Neural progenitor cell (in vitro differentiated cells): ENCODE data around the gene GRIK1. TPM values are rescaled to one million over a fixed set of nuclear protein-coding genes. Genes with fewer than 3 reads are reported as not detected.

Experiments used
- DNase-seq: peaks from one replicate; pipeline ENCODE4 v3.0.0-alpha.2; 2016; ENCODE audit warnings: low spot score
- H2AFZ ChIP-seq: fragments of 200-600 bp; sonication (generic); replicated peaks from 2 replicates; pipeline ENCODE4 v1.6.1; 2016; ENCODE audit warnings: antibody characterized with exemption
- H3F3A ChIP-seq: fragments of 200-600 bp; sonication (generic); 2 replicates; pipeline ENCODE4 v1.6.1; 2016; ENCODE audit warnings: antibody characterized with exemption, low read depth
- H3K27ac ChIP-seq: fragments of 200-600 bp; sonication (generic); 2 replicates; pipeline ENCODE4 v1.5.1; 2016; ENCODE audit warnings: mild to moderate bottlenecking
- H3K27me3 ChIP-seq: fragments of 200-600 bp; sonication (generic); 2 replicates; pipeline ENCODE4 v1.6.1; 2016; ENCODE audit warnings: mild to moderate bottlenecking, moderate library complexity
- H3K36me3 ChIP-seq: fragments of 200-600 bp; sonication (generic); 2 replicates; pipeline ENCODE4 v1.5.1; 2016
- H3K4me1 ChIP-seq: fragments of 200-600 bp; sonication (generic); 2 replicates; pipeline ENCODE4 v1.6.1; 2016; ENCODE audit warnings: mixed run types
- H3K4me2 ChIP-seq: fragments of 200-600 bp; sonication (generic); 2 replicates; pipeline ENCODE4 v1.6.1; 2016
- H3K4me3 ChIP-seq: fragments of 200-600 bp; sonication (generic); 2 replicates; pipeline ENCODE4 v1.5.1; 2016
- H3K79me2 ChIP-seq: fragments of 200-600 bp; sonication (generic); 2 replicates; pipeline ENCODE4 v1.6.1; 2016; ENCODE audit warnings: low read depth
- H3K9ac ChIP-seq: fragments of 200-600 bp; sonication (generic); 2 replicates; pipeline ENCODE4 v1.6.1; 2016
- H3K9me3 ChIP-seq: fragments of 200-600 bp; sonication (generic); 2 replicates; pipeline ENCODE4 v1.5.1; 2016; ENCODE audit warnings: low read depth
- H4K20me1 ChIP-seq: fragments of 200-600 bp; sonication (generic); 2 replicates; pipeline ENCODE4 v1.6.1; 2016; ENCODE audit warnings: low read depth
- H3K27ac Mint-ChIP-seq: 3 replicates; pipeline ENCODE4 v1.8.0; 2021; ENCODE audit warnings: mixed read lengths
- H3K27me3 Mint-ChIP-seq: 2 replicates; pipeline ENCODE4 v1.8.0; 2022; ENCODE audit warnings: low read depth, mild to moderate bottlenecking, inconsistent platforms, moderate library complexity, mixed read lengths; ENCODE audit not compliant: insufficient read depth
- H3K36me3 Mint-ChIP-seq: 3 replicates; pipeline ENCODE4 v1.8.0; 2021; ENCODE audit warnings: mixed read lengths
- H3K4me1 Mint-ChIP-seq: 3 replicates; pipeline ENCODE4 v1.8.0; 2021; ENCODE audit warnings: mixed read lengths
- H3K4me3 Mint-ChIP-seq: 3 replicates; pipeline ENCODE4 v1.8.0; 2021; ENCODE audit warnings: mild to moderate bottlenecking, moderate library complexity, mixed read lengths
- H3K9me3 Mint-ChIP-seq: 3 replicates; pipeline ENCODE4 v1.8.0; 2020; ENCODE audit warnings: mixed read lengths
- EZH2 ChIP-seq: fragments of 200-600 bp; sonication (generic); IDR thresholded peaks from 2 replicates; pipeline ENCODE4 v1.6.1; 2017; ENCODE audit warnings: antibody characterized with exemption, mild to moderate bottlenecking, moderate library complexity
- EZH2phosphoT487 ChIP-seq: fragments of 200-600 bp; sonication (generic); IDR thresholded peaks from 2 replicates; pipeline ENCODE4 v1.6.1; 2017; ENCODE audit warnings: antibody characterized with exemption
- total RNA-seq: library from RNA; depleted of rRNA; stranded (reverse); fragments of >200 nt; gene quantifications from 2 replicates; pipeline ENCODE4 v1.2.3, GENCODE V29; 2015; ENCODE audit warnings: low replicate concordance
- TF ChIP-seq, protein P1 (sequence below): fragments of 200-600 bp; sonication (generic); IDR thresholded peaks from 2 replicates; pipeline ENCODE4 v1.5.1; 2017; ENCODE audit warnings: antibody characterized with exemption, mild to moderate bottlenecking

GRIK1 gene
- total RNA-seq, 1 donor from 2014 or later: 1.6 TPM

DNA sequence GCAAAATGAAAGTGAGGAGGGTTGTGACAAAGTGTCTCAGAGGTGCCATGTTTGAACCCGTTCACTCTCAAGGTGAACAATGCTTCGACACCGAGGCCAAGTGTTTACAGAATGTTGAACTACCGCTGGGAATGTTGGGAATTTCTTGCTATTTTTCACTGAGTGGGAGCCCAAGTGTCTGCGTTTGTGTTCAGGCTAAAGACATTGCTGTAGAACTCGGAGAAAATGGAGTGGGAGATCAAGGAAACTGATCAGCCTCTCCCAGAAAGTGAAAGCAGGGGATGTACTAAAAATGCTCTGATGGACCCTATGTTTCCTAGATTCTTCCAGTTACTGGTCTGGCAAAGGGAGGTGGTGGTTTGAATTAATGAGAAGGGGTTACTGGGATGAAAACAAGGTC, 433.6 kb downstream of the GRIK1 start:
- Histone ChIP-seq H3K27ac (no peak overlapping the region), H3K4me3 (no peak overlapping the region), H3K36me3 (no peaks in the 10 kb centered on the region), H3K79me2 (no peaks in the 10 kb centered on the region), H3F3A (no peaks in the 10 kb centered on the region), H3K4me2 (no peak overlapping the region), H2AFZ (no peak overlapping the region), H3K9me3 (no peaks in the 10 kb centered on the region), H4K20me1 (no peaks in the 10 kb centered on the region), H3K9ac (no peak overlapping the region), H3K4me1 (no peaks in the 10 kb centered on the region), H3K27me3 (no peaks in the 10 kb centered on the region)
- H3K4me1 Mint-ChIP-seq: peaks cover 17% of the 10 kb centered on the region
- DNase-seq: no peak
- no peak overlapping the region for H3K4me3 Mint-ChIP-seq
- no peak overlapping the region for H3K27ac Mint-ChIP-seq
- H3K27me3 Mint-ChIP-seq: peaks cover 5% of the 10 kb centered on the region
- no peak for TF ChIP-seq EZH2
- TF ChIP-seq, protein P1, sequence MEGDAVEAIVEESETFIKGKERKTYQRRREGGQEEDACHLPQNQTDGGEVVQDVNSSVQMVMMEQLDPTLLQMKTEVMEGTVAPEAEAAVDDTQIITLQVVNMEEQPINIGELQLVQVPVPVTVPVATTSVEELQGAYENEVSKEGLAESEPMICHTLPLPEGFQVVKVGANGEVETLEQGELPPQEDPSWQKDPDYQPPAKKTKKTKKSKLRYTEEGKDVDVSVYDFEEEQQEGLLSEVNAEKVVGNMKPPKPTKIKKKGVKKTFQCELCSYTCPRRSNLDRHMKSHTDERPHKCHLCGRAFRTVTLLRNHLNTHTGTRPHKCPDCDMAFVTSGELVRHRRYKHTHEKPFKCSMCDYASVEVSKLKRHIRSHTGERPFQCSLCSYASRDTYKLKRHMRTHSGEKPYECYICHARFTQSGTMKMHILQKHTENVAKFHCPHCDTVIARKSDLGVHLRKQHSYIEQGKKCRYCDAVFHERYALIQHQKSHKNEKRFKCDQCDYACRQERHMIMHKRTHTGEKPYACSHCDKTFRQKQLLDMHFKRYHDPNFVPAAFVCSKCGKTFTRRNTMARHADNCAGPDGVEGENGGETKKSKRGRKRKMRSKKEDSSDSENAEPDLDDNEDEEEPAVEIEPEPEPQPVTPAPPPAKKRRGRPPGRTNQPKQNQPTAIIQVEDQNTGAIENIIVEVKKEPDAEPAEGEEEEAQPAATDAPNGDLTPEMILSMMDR: no peak
- H3K9me3 Mint-ChIP-seq: peaks cover 2% of the 10 kb centered on the region
- H3K36me3 Mint-ChIP-seq: no peaks in the 10 kb centered on the region

DNA sequence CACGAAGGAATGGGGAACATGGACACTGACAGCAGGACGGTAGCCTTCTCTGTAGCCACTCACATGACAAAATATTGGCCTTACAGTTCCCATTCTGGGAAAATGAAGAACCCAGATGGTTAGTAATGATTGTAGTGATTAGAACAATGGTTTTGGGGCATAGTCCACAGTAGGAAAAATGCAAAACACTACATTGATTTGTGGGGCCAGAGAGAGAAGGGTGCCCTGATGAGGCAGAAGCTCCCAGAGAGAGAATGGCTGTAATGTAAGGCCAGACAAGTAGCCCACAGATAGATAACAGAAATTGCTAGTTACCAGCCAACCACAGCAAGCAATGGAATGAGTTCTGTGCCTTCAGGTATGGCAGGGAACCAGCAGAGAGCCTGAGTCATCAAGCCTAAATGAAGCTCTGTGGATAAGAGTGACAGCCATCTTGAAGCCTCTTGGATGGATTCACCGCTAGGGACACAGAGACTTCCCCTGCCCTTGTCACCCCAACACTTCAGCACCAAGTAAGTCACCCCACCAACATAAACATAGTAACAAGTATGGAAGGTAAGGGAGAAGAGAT, 435.0 kb downstream of the GRIK1 start:
- Histone ChIP-seq H3K36me3 (no peaks in the 10 kb centered on the region), H3K79me2 (no peaks in the 10 kb centered on the region), H3K9me3 (no peaks in the 10 kb centered on the region), H3K9ac (no peak overlapping the region), H4K20me1 (no peaks in the 10 kb centered on the region), H3F3A (no peaks in the 10 kb centered on the region), H3K4me2 (no peak overlapping the region), H3K27me3 (no peaks in the 10 kb centered on the region), H3K27ac (no peak overlapping the region), H3K4me1 (no peaks in the 10 kb centered on the region), H2AFZ (no peak overlapping the region), H3K4me3 (no peak overlapping the region)
- peaks cover 5% of the 10 kb centered on the region for H3K27me3 Mint-ChIP-seq
- peaks cover 6% of the 10 kb centered on the region for H3K4me1 Mint-ChIP-seq
- peaks cover 2% of the 10 kb centered on the region for H3K9me3 Mint-ChIP-seq
- no peak for TF ChIP-seq EZH2
- TF ChIP-seq, protein P1: no peak
- TF ChIP-seq EZH2phosphoT487: no peak
- H3K4me3 Mint-ChIP-seq: no peak overlapping the region
- no peaks in the 10 kb centered on the region for H3K36me3 Mint-ChIP-seq
- H3K27ac Mint-ChIP-seq: no peak overlapping the region
- DNase-seq: no peak

DNA sequence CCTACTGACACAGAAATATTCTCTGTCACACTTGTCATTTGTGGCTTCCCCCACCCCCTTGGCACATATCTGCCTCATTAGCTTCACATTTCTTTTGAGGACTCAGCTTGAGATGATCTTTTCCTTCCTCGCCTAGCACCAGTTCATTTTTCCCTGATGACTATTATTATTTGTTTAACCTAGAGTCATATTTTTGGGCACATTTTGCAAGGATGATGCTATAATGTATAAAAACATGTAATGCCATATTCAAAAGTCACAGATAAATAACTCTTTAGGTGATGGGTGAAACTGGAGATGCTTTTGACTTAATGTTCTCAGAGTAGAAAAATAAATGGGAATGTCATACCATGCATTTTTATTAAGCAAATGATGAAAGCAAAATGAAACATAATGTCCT, 438.3 kb downstream of the GRIK1 start:
- H3K36me3 ChIP-seq: no peaks in the 10 kb centered on the region
- Mint-ChIP-seq H3K9me3 (peaks cover 10% of the 10 kb centered on the region), H3K4me1 (no peaks in the 10 kb centered on the region), H3K4me3 (no peak overlapping the region), H3K27me3 (peaks cover 5% of the 10 kb centered on the region), H3K36me3 (peaks cover 2% of the 10 kb centered on the region), H3K27ac (no peak overlapping the region)
- H3K27me3 ChIP-seq: no peaks in the 10 kb centered on the region
- no peak for DNase-seq
- no peak overlapping the region for H3K27ac ChIP-seq
- H3F3A ChIP-seq: no peaks in the 10 kb centered on the region
- H2AFZ ChIP-seq: no peak overlapping the region
- H3K9ac ChIP-seq: no peak overlapping the region
- TF ChIP-seq EZH2phosphoT487: no peak
- no peak for TF ChIP-seq EZH2
- TF ChIP-seq, protein P1: no peak
- H3K9me3 ChIP-seq: no peaks in the 10 kb centered on the region
- no peak overlapping the region for H3K4me3 ChIP-seq
- no peaks in the 10 kb centered on the region for H3K79me2 ChIP-seq
- no peak overlapping the region for H3K4me2 ChIP-seq
- H3K4me1 ChIP-seq: no peaks in the 10 kb centered on the region
- H4K20me1 ChIP-seq: no peaks in the 10 kb centered on the region
